GM12875 (cell line): Measurements from ENCODE around the gene MCM9.
"Not testable (repeated sequence)": the region's sequence is repeated elsewhere in the genome, so short reads cannot be mapped to it uniquely, and the experiment has no call there.

ENCODE experiments used
- H3K4me3 ChIP-seq: one replicate; pipeline ENCODE4 v1.5.1; 2011; ENCODE audit warnings: low read depth, low read length, control low read depth
- TF ChIP-seq, protein P1 (sequence below): IDR thresholded peaks from 2 replicates; pipeline ENCODE4 v1.5.1; 2011; ENCODE audit warnings: low read depth, mild to moderate bottlenecking, control low read depth, inconsistent platforms, low read length, moderate library complexity, borderline replicate concordance; ENCODE audit not compliant: insufficient read depth

Gene MCM9

DNA sequence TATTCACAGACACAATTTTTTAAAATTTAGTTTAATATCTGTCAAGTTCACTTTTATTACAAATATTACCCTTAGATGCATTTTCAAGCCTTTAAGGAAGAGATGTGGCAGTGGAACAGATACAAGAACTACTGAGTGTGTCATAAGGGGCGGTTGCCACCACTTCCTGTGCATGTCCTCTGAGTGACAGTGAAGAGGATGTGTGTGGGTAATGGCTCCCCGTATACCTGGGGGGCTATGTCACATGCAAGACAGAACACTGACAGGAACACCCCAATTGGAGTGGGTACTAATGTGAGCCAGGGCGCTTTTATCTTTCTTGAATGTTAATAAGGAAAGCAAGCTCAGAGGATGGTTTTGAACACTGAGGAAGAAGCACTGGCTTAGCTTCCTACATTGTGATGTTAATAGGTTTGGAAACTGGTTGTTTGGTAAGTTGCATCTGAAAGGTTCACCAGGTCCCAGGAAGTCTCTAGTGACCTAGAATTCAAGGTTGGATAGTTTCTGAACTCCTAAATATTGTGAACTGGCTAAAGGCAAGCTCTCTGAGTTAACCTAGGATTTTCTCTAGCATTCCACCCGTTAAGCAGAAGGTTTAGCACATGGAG lies 124.4 kb downstream of the MCM9 start:
- TF ChIP-seq, protein P1, sequence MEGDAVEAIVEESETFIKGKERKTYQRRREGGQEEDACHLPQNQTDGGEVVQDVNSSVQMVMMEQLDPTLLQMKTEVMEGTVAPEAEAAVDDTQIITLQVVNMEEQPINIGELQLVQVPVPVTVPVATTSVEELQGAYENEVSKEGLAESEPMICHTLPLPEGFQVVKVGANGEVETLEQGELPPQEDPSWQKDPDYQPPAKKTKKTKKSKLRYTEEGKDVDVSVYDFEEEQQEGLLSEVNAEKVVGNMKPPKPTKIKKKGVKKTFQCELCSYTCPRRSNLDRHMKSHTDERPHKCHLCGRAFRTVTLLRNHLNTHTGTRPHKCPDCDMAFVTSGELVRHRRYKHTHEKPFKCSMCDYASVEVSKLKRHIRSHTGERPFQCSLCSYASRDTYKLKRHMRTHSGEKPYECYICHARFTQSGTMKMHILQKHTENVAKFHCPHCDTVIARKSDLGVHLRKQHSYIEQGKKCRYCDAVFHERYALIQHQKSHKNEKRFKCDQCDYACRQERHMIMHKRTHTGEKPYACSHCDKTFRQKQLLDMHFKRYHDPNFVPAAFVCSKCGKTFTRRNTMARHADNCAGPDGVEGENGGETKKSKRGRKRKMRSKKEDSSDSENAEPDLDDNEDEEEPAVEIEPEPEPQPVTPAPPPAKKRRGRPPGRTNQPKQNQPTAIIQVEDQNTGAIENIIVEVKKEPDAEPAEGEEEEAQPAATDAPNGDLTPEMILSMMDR = no peak
- no peak overlapping the region for H3K4me3 ChIP-seq

DNA sequence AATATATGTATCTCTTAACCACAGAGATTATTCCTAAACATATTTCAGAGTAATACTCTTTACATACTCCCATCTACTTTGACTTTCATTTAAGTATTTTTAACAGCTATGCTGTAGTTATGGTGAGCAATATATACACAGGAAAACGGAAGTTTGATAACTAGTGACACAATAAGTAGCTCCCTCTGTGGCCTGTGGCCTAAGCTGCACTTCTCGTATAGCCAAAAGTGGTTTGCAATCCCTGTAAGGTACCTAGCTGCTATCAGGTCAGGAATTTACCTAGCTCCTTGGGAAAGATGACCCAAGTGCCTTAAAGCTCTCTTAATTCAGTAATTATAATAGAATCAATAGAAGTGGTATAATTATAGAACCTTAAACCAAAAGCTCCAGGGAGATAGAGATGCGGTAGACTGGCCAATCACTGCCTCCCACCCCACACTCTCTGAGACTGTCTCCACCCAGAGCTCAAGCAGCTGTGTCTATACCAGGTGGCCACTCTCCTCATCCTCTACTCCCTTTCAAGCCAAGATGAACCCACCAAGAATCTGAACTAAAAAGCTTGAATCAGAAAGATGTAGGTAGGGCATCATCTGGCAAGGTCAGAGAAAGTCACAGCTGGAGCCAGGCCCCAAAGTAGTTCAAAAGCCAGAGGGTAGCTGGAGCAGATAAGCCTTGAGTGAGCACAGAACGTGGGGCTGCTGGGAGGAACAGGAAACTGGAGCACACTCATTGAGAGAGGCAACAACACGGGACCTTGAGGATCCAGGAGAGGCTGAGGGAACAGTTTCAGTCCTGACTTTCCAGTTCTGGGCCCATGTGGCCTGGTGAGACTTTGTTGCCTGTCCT lies 125.9 kb downstream of the MCM9 start:
- TF ChIP-seq, protein P1 = no peak
- no peak overlapping the region for H3K4me3 ChIP-seq

DNA sequence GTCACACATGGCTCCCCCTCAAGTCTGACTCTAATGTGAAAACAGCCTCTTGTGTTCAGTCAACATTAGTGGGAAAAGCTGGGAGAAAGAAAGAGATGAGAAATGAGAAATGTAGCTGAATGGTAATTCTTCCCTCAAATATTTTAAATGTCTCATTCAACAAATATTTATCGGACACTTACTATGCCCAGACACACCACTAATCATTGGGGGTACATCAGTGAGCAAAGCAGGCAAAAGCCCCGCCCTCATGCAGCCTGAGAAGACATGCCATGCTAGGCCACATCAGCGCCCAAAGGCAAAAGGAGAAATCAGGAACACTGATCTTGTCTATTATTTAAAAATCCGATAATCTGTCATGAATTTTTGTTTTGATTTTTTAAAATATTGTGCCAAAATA lies 130.9 kb downstream of the MCM9 start:
- TF ChIP-seq, protein P1 = no peak
- H3K4me3 ChIP-seq = no peak overlapping the region

DNA sequence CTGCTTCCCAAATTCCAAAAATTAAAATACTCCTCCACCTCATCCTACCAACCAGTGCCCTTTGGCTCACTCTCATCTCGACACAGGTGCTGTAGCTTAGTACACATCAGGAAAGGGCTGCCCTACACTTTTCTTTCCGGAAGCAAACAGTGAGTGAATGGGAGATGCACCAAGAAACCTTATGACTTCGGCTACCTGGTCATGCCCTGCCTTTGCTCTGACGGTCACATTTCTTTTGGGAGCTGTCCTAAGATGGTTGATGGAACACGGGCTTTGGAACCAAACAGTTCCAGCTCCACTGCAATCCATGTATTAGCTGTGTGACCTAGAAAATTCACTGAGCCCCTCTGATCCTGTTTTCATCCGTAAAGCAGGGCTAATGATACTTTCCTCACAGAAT lies 133.7 kb downstream of the MCM9 start:
- H3K4me3 ChIP-seq = no peak overlapping the region
- TF ChIP-seq, protein P1 = no peak

DNA sequence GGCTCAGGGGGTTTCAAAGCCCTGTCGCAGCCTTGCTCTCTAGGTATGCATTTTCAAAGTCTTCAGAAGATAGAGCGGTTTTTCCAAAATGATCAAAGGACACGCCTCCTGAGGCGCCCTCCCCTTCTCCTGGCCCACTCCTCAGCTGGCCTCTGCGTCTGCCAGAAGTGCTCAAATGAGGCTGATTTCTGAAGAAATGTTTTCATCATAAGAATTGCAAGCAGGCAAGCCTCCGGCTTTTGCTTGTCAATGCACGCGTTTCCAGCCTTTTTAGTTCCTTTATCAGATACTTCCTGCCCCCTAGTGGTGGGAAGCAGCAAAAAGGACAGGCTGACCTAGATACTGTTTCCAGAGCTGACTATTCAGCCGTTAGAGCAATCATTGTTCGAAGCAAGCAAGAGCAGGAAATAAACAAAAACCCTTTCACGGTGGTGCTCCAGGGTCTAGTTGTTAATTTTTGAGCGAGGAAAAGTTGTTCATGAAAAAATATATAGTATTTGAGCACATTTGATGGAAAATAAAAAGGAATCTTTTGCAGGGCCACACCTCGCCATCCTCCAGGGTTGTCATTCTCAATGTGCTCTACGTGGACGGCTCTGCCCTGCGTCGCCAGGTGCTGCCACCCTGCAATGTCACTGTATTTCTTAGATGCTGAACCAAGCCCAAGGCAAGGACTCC lies 134.4 kb downstream of the MCM9 start:
- TF ChIP-seq, protein P1 = peak; percentile 77
- no peak overlapping the region for H3K4me3 ChIP-seq

DNA sequence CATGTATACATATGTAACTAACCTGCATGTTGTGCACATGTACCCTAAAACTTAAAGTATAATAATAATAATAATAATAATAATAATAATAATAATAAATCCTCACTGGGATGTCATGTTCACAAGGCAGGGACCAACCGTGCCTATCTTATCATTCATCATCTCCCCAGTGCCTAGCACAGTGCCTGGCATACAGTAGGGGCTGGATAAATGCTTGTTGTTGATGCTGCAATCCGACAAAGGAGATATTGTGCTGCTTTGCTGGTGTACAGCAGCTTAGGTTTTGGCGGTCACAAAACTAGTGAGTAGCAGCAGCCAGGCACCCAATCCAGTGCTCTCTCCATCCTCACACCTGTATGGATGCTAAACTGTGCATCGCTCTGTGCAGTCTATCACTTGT lies 135.1 kb downstream of the MCM9 start:
- TF ChIP-seq, protein P1 = no peak
- no peak overlapping the region for H3K4me3 ChIP-seq

DNA sequence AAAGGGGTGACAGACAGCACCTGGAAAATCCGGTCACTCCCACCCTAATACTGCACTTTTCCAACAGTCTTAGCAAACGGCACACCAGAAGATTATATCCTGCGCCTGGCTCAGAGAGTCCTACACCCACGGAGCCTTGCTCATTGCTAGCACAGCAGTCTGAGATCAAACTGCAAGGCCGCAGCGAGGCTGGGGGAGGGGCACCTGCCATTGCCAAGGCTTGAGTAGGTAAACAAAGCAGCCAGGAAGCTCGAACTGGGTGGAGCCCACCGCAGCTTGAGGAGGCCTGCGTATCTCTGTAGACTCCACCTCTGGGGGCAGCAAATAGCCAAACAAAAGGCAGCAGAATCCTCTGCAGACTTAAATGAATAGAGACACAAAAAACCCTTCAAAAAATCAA lies 138.4 kb downstream of the MCM9 start:
- H3K4me3 ChIP-seq = not testable (repeated sequence)
